A673 (cell line): ENCODE results near the gene UACA. TPM values are rescaled to one million over a fixed set of nuclear protein-coding genes. Genes with fewer than 3 reads are reported as not detected.

Experiments
- BruUV-seq: library from RNA; stranded (reverse); fragments of 400-500 nt; replicated peaks from 2 replicates; lab custom pipeline; 2021; lab: Mats Ljungman, UMichigan
- CTCF ChIA-PET: fragments of 300-600 bp; sonication (Branson Sonifier 250); formaldehyde crosslinking; loops from one replicate; lab custom pipeline; 2022; ENCODE audit warnings: antibody characterized with exemption; lab: Charles Lee
- POLR2A ChIA-PET: fragments of 300-600 bp; sonication (Branson Sonifier 250); formaldehyde crosslinking; loops from one replicate; lab custom pipeline; 2022; ENCODE audit warnings: antibody characterized with exemption; ENCODE audit not compliant: low non-redundant PET; lab: Charles Lee
- DNase-seq: peaks from one replicate; pipeline ENCODE4 v3.0.0-alpha.2; 2015; ENCODE audit warnings: low spot score
- H3K27ac ChIP-seq: fragments of 200-600 bp; sonication (generic); 2 replicates; pipeline ENCODE4 v1.5.1; 2016; ENCODE audit warnings: mixed run types, low read depth, mild to moderate bottlenecking, mixed read lengths, antibody characterized with exemption, low read length; ENCODE audit not compliant: poor library complexity, severe bottlenecking
- H3K27me3 ChIP-seq: fragments of 200-600 bp; sonication (generic); replicated peaks from 2 replicates; pipeline ENCODE4 v1.6.1; 2017; ENCODE audit warnings: mixed run types, low read depth, mild to moderate bottlenecking, mixed read lengths, antibody characterized with exemption, low read length; ENCODE audit not compliant: insufficient read depth, poor library complexity
- H3K36me3 ChIP-seq: fragments of 200-600 bp; sonication (generic); 2 replicates; pipeline ENCODE4 v1.6.1; 2016; ENCODE audit warnings: mixed run types, mild to moderate bottlenecking, mixed read lengths, antibody characterized with exemption, low read length; ENCODE audit not compliant: insufficient read depth, poor library complexity, severe bottlenecking
- H3K4me1 ChIP-seq: fragments of 200-600 bp; sonication (generic); 2 replicates; pipeline ENCODE4 v1.6.1; 2017; ENCODE audit warnings: mixed run types, mild to moderate bottlenecking, mixed read lengths, antibody characterized with exemption, low read length; ENCODE audit not compliant: insufficient read depth, poor library complexity, severe bottlenecking
- H3K4me3 ChIP-seq: fragments of 200-600 bp; sonication (generic); 2 replicates; pipeline ENCODE4 v1.5.1; 2016; ENCODE audit warnings: low read depth, mixed run types, mild to moderate bottlenecking, mixed read lengths, low read length; ENCODE audit not compliant: poor library complexity, severe bottlenecking
- H3K9me3 ChIP-seq: fragments of 200-600 bp; sonication (generic); 2 replicates; pipeline ENCODE4 v1.6.1; 2016; ENCODE audit warnings: mixed run types, low read depth, mild to moderate bottlenecking, mixed read lengths, antibody characterized with exemption, low read length; ENCODE audit not compliant: poor library complexity, severe bottlenecking
- EZH2 ChIP-seq: fragments of 200-600 bp; sonication (generic); IDR thresholded peaks from 2 replicates; pipeline ENCODE4 v1.6.1; 2017; ENCODE audit warnings: borderline replicate concordance, low read depth, mild to moderate bottlenecking, mixed read lengths, antibody characterized with exemption, low read length; ENCODE audit not compliant: poor library complexity, severe bottlenecking
- intact Hi-C: fragments of 100-400 bp; cut with micrococcal nuclease; formaldehyde crosslinking; loops from one replicate; pipeline ENCODE4 v1.10.0; 2022; ENCODE audit not compliant: unreplicated experiment
- total RNA-seq: library from RNA; stranded (reverse); gene quantifications from 2 replicates; pipeline ENCODE4 v1.2.3, GENCODE V29; 2021
- TF ChIP-seq, protein P1 (sequence below): fragments of 300-800, 200-600 bp; sonication (generic); conservative IDR thresholded peaks from 2 replicates; pipeline ENCODE4 v1.5.1; 2017; ENCODE audit warnings: low read depth, mild to moderate bottlenecking, antibody characterized with exemption, low read length, moderate library complexity, mixed read lengths

The UACA gene
- total RNA-seq, 1 experiment from 2014 or later, result 26.9 TPM

DNA sequence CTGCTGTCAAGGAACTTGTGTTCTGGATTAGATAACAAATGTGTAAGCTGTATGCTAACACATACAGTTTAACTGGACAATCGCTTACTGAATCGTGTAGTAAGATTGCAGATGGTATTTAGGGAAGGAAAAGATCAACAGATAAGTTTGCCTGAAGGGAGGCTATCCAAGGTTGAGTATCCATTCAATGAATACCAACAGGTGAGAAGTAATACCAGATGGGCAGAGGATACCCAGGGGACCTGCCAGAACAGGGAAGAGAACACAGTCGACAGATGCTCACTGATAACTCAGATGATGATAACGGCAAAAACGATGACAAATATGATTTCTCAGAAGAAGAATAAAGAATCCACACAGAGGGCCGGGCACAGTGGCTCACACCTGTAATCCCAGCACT is 3.2 kb upstream of the UACA start:
- POLR2A ChIA-PET, result no interaction called here
- H3K27ac ChIP-seq, result no peak overlapping the region

GRCh38 chr15:70765504-70766281 is 2.3 kb upstream of the UACA start:
- intact Hi-C loops, result no loop called here
- no peaks in the 10 kb centered on the region for H3K36me3 ChIP-seq
- no peak for DNase-seq
- H3K4me3 ChIP-seq, result no peak overlapping the region
- TF ChIP-seq, protein P1, sequence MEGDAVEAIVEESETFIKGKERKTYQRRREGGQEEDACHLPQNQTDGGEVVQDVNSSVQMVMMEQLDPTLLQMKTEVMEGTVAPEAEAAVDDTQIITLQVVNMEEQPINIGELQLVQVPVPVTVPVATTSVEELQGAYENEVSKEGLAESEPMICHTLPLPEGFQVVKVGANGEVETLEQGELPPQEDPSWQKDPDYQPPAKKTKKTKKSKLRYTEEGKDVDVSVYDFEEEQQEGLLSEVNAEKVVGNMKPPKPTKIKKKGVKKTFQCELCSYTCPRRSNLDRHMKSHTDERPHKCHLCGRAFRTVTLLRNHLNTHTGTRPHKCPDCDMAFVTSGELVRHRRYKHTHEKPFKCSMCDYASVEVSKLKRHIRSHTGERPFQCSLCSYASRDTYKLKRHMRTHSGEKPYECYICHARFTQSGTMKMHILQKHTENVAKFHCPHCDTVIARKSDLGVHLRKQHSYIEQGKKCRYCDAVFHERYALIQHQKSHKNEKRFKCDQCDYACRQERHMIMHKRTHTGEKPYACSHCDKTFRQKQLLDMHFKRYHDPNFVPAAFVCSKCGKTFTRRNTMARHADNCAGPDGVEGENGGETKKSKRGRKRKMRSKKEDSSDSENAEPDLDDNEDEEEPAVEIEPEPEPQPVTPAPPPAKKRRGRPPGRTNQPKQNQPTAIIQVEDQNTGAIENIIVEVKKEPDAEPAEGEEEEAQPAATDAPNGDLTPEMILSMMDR, result no peak
- TF ChIP-seq EZH2, result no peak
- H3K27ac ChIP-seq, result no peak overlapping the region
- POLR2A ChIA-PET, result no interaction called here
- CTCF ChIA-PET, result no interaction called here
- H3K27me3 ChIP-seq, result no peaks in the 10 kb centered on the region
- no TSS peak for BruUV-seq
- no peaks in the 10 kb centered on the region for H3K9me3 ChIP-seq
- H3K4me1 ChIP-seq, result peaks cover 14% of the 10 kb centered on the region

More for the DNA sequence above, 3.2 kb upstream of the UACA start:
- intact Hi-C loops, result no loop called here
- BruUV-seq, result no TSS peak
- Histone ChIP-seq H3K9me3 (no peaks in the 10 kb centered on the region), H3K4me1 (peaks cover 12% of the 10 kb centered on the region), H3K27me3 (no peaks in the 10 kb centered on the region), H3K4me3 (no peak overlapping the region), H3K36me3 (no peaks in the 10 kb centered on the region)
- DNase-seq, result no peak
- TF ChIP-seq, protein P1, result no peak
- TF ChIP-seq EZH2, result no peak
- CTCF ChIA-PET, result no interaction called here

DNA sequence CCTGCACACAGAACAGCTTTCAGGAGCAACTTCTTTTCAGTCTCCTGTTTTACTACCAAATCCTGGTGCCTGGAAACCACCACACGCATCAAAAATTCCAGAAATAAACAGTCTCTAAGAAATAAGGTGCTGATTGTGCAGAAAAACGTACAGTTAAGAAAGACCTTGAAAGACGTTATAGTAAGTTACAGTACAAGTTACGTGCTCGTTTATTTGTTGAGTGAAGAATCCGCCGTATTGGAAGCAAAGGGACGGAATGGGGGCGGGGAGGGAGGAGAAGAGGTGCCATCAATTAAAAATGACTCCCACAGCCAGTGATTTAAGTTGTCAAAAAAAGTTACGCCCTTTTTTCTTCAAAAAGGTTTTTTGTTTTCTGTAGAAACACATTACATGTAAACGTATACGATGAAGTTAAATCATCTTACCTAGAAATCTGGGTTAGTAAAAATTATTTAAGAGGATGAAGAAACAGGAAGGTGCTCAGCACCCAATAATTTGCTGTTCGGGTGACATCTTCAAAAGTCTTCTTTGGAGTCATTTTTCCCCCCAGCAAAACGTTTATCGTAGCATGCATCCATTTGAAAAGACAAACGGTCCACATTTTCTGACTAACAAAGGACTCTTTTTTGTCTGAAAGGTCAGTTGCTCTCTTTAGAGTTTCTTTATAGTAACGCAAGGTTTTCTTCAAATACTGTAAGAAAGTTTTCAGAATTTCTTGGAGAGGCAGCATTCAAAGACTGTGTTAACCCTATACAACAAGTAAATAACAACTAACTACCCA is 782 bp upstream of the UACA start:
- Histone ChIP-seq H3K4me3 (peak overlapping the region; percentile 97), H3K36me3 (no peaks in the 10 kb centered on the region), H3K9me3 (no peaks in the 10 kb centered on the region), H3K27me3 (no peaks in the 10 kb centered on the region), H3K27ac (peak overlapping the region; percentile 72), H3K4me1 (peaks cover 11% of the 10 kb centered on the region)
- no TSS peak for BruUV-seq
- ChIA-PET POLR2A (no interaction called here), CTCF (no interaction called here)
- no peak for TF ChIP-seq EZH2
- TF ChIP-seq, protein P1, result no peak
- intact Hi-C loops, result no loop called here
- no peak for DNase-seq
